HCT116 (cell line): Measurements from ENCODE around the gene UBE3B.

Experiments
- CEBPB ChIP-seq: IDR thresholded peaks from 2 replicates; pipeline ENCODE4 v1.6.1; 2012; ENCODE audit warnings: low read depth
- CTCF ChIP-seq, 3 experiments: fragments of 200-600 bp in 1 of 3; sonication (generic) in 1 of 3; IDR thresholded peaks in 2 of 3; conservative IDR thresholded peaks in 1 of 3; 2 replicates each; pipeline ENCODE4 v1.5.1; 2012 to 2017; ENCODE audit warnings: low read depth in 2 of 3, low read length in 2 of 3, antibody characterized with exemption in 1 of 3, borderline replicate concordance in 1 of 3, control low read depth in 1 of 3, mild to moderate bottlenecking in 1 of 3, mixed read lengths in 1 of 3, mixed run types in 1 of 3, moderate library complexity in 1 of 3; ENCODE audit not compliant: insufficient read depth in 1 of 3
- EZH2 ChIP-seq: fragments of 200-600 bp; sonication (generic); IDR thresholded peaks from 2 replicates; pipeline ENCODE4 v1.6.1; 2017; ENCODE audit warnings: antibody characterized with exemption, mixed run types
- EZH2phosphoT487 ChIP-seq: fragments of 200-600 bp; IDR thresholded peaks from 2 replicates; pipeline ENCODE4 v1.6.1; 2018; ENCODE audit warnings: antibody characterized with exemption, borderline replicate concordance
- MAX ChIP-seq: IDR thresholded peaks from 2 replicates; pipeline ENCODE4 v1.6.1; 2012
- POLR2A ChIP-seq: IDR thresholded peaks from 2 replicates; pipeline ENCODE4 v1.7.0; 2011; ENCODE audit warnings: borderline replicate concordance; ENCODE audit not compliant: insufficient read depth, insufficient read length; ENCODE audit errors: extremely low read depth
- POLR2AphosphoS5 ChIP-seq: IDR thresholded peaks from 2 replicates; pipeline ENCODE4 v1.6.1; 2011; ENCODE audit warnings: mild to moderate bottlenecking, low read depth, low read length, moderate library complexity
- RAD21 ChIP-seq: IDR thresholded peaks from 2 replicates; pipeline ENCODE4 v1.6.1; 2012; ENCODE audit warnings: low read depth, mild to moderate bottlenecking
- SP1 ChIP-seq: IDR thresholded peaks from 2 replicates; pipeline ENCODE4 v1.6.1; 2012; ENCODE audit warnings: low read depth
- ZBTB33 ChIP-seq: IDR thresholded peaks from 2 replicates; pipeline ENCODE4 v1.6.1; 2011; ENCODE audit warnings: mild to moderate bottlenecking, low read length, moderate library complexity; ENCODE audit not compliant: insufficient replicate concordance; ENCODE audit errors: extremely low read depth
- ZFX ChIP-seq: fragments of 450-650 bp; IDR thresholded peaks from 2 replicates; pipeline ENCODE4 v1.6.1; 2017
- ZNF274 ChIP-seq: fragments of 200-500 bp; sonication (Bioruptor generic); IDR thresholded peaks from 2 replicates; pipeline ENCODE4 v1.6.1; 2014; ENCODE audit warnings: mild to moderate bottlenecking, low read depth, low read length, inconsistent platforms

GRCh38 chr12:109461846-109462756 lies 15.3 kb upstream of the UBE3B start:
- TF ChIP-seq MAX (no peak; the same call in 1 of the 2 replicates), CTCF (IDR thresholded peaks at IDR 0.05 in 2 of 3, conservative IDR thresholded peaks at IDR 0.05 in 1 of 3; ENCODE audit: borderline replicate concordance in 1 of 3, insufficient read depth in 1 of 3, low read depth in 2 of 3, low read length in 2 of 3) (no peak), EZH2phosphoT487 (no peak), EZH2 (no peak), CEBPB (no peak), RAD21 (no peak), ZFX (no peak), POLR2A (no peak), SP1 (no peak), POLR2AphosphoS5 (no peak), ZNF274 (no peak), ZBTB33 (no peak)
